A549 treated with AZD9567 at 1 μM for 4 hours (cell line): Measurements from ENCODE around the gene RASAL2. TPM values are rescaled to one million over a fixed set of nuclear protein-coding genes. Genes with fewer than 3 reads are reported as not detected.

Source experiments
- total RNA-seq: library from RNA; stranded (reverse); fragments of 200-300 nt; extraction: Qiagen RNA extraction; gene quantifications from 5 replicates; pipeline ENCODE4 v1.2.3, GENCODE V29; 2022; ENCODE audit not compliant: insufficient read depth

Gene RASAL2
- total RNA-seq: 16.2 to 20.7 TPM (median 18.2 TPM) in 5 replicates

DNA sequence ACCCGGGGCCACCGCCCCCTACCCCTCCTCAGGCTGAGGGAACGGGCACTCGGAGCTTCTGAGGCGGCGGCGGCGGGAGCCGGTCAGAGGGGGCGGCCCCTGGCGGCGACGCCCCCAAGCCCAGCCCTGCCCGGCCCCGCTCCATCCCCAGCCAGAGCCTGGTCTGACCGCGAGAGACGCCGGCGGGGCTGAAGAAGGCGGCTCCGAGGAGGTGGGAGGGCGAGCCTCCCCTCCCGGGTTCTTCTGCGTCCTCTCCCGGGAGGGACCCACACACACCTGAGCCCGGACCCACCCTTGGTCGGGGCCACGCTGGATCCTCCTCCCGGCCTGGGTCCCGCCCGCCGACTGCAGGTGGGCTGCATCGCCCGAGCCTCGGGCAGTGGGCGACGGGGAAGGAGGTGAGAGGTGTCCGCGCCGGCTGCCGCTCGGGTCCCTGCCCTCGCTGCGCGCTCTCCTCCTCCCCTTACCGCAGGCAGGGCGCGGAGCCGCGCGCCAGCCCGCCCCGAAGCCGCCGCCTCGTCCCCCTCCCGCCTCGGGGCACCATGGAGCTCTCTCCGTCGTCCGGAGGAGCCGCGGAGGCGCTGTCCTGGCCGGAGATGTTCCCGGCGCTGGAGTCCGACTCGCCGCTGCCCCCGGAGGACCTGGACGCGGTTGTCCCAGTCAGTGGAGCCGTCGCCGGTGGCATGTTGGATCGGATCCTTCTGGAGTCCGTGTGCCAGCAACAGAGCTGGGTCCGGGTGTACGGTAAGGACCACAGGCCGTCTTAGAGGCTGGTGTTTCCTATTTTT lies at the start of gene RASAL2:
TSS of gene RASAL2 (plus strand) at position 154 of the 788 bp plus-strand sequence. CDS start at position 543, 389 bp downstream.

DNA sequence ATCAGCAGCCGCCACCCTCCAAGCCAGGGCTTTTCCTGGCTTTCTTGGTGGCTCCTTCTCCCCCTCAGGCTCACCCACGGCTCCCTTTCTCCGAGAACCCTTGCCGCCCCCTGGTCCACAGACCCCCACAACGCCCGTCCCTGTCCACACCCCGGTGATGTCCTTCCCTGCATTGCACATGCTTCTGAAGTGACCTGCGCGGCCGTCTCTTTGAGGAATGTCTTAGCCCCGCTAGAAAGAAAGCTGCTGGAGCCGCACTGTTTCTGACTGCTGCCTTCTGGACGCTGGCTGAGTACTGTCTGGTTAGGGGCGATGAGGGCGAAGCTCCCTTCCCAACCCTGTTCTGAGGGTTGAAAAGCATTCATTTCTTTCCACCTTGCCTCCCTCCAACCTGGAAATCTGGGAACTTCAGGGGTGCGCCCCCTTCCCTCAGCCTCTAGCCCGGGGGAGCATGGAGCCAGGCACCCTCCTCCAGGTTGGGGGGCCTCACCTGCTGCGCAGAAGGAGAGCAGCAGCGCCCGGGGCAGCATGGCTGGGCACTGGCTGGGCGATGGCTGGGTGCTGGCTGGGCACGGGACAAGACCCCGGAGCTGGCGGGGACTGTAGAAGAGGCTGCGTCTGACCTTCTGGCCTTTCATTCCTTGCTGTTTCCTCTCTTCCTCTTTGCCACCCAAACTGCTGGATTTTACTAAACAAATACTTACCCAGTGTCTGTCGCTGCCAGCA lies 402.7 kb downstream of the RASAL2 start, which contains the start of gene CLEC20A:
TSS of gene CLEC20A (minus strand) at position 555 of the 726 bp plus-strand sequence. CDS start at position 530, 25 bp downstream.

DNA sequence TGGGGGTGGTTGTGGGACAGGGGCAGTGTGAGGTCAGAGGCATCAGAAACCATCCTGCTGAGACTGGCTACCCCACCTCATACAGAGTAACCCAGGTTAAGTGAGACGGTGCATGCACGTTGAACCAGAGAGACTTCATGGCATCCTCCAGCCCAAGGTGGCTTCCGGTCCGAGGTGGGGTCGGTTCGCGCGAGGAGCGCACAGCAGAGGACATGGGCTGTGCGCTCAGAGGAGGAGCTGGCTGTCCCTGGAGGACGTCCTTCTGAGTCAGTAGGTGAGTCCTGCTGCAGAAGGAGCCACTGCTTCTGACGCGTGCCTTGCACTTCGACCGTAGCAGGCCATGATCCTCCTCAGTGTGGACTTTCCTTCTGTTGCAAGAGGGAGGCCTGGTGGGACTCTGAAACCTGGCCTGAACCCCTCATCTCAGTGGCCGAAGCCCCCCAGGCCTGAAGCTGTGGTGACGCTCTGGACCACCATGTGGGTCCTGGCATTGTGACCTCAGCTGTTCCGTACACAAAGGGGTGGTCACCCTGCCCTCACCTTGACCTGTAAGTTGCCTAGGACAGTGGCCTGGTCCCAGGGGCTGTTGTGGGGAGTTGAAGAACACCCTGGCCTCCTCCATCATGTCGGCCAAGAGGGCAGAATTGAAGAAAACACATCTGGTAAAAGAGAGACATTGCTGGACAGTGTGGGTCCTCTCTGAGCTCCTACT lies 418.8 kb downstream of the RASAL2 start, which contains the start of gene TEX35:
TSS of gene TEX35 (plus strand) at position 544 of the 712 bp plus-strand sequence. CDS start at position 624, 80 bp downstream.

Other genes starting within 250 kb of the RASAL2 start
- 0.44 to 2.4 TPM (median 0.79 TPM) in 5 replicates for gene SEC16B, start 124.0 kb upstream of the RASAL2 start, total RNA-seq